Right renal pelvis (tissue), 4 donors: ENCODE results near the gene GANC. TPM values are rescaled to one million over a fixed set of nuclear protein-coding genes. Genes with fewer than 3 reads are reported as not detected.

Experiments
- polyA plus RNA-seq, 4 donors: library from polyadenylated mRNA; unstranded; fragments of 120-200 nt; gene quantifications; one replicate each; pipeline ENCODE4 v1.2.1, GENCODE V29; 2013; ENCODE audit not compliant: insufficient read length in 4 of 4

The GANC gene
- polyA plus RNA-seq, 4 donors: 23.6 to 33.9 (median 27.3) TPM

Other genes with a start within 250 kb of the GANC start
- gene PLA2G4D, start 178.6 kb upstream of the GANC start, polyA plus RNA-seq: under 1 TPM in 2 of 4 donors, not detected in 2; 0.07 to 0.09 TPM
- 10 to 100 TPM; 24.3 to 30.0 (median 27.0) TPM for gene PLA2G4F, start 116.6 kb upstream of the GANC start, polyA plus RNA-seq
- gene VPS39, start 64.9 kb upstream of the GANC start, polyA plus RNA-seq: 10 to 100 TPM; 56.6 to 65.9 (median 65.1) TPM
- 10 to 100 TPM; 51.4 to 63.4 (median 61.5) TPM for gene TMEM87A, start 232 bp downstream of the GANC start, polyA plus RNA-seq
- 10 to 100 TPM; 20.3 to 29.1 (median 21.8) TPM for gene CAPN3, start 86.3 kb downstream of the GANC start, polyA plus RNA-seq
- 10 to 100 TPM; 41.9 to 52.5 (median 47.7) TPM for gene ZNF106, start 217.9 kb downstream of the GANC start, polyA plus RNA-seq
- 100 to 1,000 TPM in 3 of 4 donors, 10 to 100 TPM in 1; 92.7 to 120 (median 113) TPM for gene SNAP23, start 222.4 kb downstream of the GANC start, polyA plus RNA-seq